WI38 (cell line): ENCODE data around the gene TIGD6.
A peak's percentile ranks its signal among the peaks of the same experiment; 100 is the strongest.

Source experiments
- H3K4me3 ChIP-seq: 2 replicates; pipeline ENCODE4 v1.5.1; 2011; ENCODE audit warnings: low read depth, mild to moderate bottlenecking, control low read depth, low read length
- TF ChIP-seq, protein P1 (sequence below): IDR thresholded peaks from 2 replicates; pipeline ENCODE4 v1.5.1; 2012; ENCODE audit warnings: low read depth, mild to moderate bottlenecking, control low read depth, low read length

Gene TIGD6

GRCh38 chr5:150015415-150015814 lies 15.0 kb upstream of the TIGD6 start:
- H3K4me3 ChIP-seq, result no peak overlapping the region
- TF ChIP-seq, protein P1, sequence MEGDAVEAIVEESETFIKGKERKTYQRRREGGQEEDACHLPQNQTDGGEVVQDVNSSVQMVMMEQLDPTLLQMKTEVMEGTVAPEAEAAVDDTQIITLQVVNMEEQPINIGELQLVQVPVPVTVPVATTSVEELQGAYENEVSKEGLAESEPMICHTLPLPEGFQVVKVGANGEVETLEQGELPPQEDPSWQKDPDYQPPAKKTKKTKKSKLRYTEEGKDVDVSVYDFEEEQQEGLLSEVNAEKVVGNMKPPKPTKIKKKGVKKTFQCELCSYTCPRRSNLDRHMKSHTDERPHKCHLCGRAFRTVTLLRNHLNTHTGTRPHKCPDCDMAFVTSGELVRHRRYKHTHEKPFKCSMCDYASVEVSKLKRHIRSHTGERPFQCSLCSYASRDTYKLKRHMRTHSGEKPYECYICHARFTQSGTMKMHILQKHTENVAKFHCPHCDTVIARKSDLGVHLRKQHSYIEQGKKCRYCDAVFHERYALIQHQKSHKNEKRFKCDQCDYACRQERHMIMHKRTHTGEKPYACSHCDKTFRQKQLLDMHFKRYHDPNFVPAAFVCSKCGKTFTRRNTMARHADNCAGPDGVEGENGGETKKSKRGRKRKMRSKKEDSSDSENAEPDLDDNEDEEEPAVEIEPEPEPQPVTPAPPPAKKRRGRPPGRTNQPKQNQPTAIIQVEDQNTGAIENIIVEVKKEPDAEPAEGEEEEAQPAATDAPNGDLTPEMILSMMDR, result no peak

GRCh38 chr5:150014456-150014855 lies 14.0 kb upstream of the TIGD6 start:
- H3K4me3 ChIP-seq, result no peak overlapping the region
- TF ChIP-seq, protein P1, result no peak

DNA sequence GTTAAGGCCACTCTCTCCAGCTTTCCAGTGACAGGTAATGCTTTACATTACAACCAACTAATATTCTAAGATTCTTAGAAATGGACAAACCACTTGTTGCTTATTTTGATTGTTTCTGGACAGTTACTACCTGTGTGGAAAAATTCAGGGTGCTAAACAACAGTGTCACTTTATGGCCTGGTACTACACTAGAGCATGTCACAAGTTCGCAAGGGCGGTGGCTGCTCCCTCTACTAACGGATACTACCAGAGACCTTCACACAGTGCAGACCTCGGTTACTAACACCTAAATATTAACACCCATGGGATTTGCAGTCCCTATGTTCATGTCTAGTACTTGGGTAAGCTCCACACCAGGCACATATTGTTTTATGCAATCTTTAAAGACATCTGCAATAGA lies 13.5 kb upstream of the TIGD6 start:
- H3K4me3 ChIP-seq, result no peak overlapping the region
- TF ChIP-seq, protein P1, result no peak

DNA sequence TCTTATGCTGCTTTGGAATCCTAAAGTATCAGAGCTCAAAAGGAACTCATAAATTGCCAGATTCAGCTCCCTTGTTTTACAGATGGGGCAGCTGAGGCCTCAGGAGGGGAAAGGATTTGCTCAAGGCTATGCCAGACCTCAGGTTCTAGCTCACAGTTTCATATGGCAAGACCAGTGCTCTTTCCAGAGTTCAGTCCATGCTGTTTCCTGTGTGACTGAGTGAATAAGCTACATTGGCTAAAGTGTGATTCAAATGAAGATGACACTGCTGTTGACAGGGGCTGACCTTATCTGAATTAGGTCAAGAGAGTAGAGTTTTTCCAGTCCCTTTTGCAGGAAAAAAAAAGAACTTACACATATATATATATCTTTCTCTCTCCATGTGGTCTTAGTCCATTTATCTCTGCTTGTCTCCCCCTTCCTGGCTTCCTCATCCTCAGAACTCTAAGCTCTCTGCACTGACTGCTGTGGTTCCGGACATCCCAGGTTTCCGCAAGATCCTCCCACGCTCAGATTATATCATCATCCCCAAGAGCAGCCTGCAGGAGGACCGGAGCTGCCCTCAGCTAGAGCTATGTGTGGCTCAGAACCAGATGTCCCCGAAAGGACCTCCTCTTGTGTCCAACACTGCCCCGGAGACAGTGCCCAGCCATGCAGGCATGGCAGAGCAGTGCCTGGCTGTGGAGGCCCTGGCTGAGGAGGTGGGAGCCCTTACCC lies 9.4 kb upstream of the TIGD6 start:
- TF ChIP-seq, protein P1, result no peak
- no peak overlapping the region for H3K4me3 ChIP-seq

DNA sequence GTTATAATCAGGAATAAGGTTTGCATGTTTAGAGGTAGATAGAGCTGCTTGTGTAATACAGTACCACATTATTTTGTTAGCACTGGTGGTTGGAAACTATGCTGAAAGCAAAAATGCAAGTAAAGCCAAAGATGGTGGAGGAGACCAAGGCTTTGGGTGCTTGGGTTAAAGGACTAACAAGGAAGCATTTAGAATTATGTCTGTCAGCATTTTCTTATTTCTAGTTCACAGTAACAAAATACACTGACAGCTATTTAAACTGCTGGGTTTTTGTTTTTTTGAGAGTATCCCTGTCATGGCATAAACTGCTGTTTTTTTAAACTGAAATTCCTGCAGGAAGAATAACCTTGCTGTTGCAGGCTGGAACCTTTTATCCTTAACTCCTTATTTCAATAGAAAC lies 6.6 kb upstream of the TIGD6 start:
- no peak overlapping the region for H3K4me3 ChIP-seq
- TF ChIP-seq, protein P1, result no peak

DNA sequence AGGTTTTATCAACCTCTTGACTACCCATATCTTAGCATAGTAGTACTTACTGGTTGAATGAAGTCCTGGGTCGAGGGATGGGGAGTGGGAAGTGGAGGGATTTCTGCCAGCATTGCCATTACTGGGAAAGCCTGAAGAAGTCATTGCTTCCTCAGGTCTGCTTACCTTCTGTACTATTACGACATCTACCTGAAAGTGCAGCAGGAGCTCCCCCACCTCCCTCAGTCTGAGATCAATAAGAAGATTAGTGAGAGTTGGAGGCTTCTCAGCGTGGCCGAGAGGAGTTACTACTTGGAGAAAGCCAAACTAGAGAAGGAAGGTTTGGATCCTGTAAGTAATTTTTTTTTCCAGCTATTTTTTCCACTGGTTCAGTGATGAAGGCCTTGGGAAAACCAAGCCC lies 5.9 kb upstream of the TIGD6 start:
- TF ChIP-seq, protein P1, result no peak
- no peak overlapping the region for H3K4me3 ChIP-seq

DNA sequence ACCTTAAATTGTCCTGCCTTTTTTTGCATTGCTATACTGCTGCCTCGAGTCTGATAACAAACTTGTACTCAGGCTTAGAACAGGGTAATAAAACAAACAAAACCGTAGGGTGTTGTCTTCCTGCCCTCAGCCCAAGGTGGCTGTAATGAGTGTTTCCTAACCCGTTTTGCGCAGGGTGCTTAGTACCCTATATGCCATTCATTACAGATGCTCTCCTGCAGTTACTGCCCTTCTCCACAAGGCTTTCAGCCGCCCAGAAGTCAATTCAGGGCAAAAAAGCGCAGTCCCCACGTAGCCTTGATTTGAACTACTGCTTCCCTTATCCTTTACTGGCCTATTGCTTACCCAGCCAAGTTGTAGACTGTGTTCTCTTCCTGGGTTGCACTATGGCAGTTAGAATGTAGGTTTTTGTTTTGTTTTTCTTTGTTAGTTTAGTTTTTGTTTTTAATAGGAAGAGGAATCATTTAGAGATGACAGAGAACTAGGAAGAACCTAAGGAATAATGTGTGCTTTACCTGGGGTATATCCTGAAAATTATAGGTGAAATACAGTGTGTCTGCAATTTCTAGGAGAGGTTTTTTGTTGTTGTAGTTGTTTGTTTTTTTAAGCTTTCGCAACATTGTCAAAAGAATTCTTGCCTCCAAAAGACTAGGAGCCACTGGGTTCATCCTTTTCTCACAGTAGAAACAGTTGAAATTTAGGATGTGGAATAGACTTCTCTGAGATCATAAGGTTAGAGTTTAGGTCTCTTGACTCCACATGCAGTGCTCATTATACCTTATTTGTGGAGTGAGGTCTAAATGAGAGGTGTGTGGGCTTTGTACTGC lies 1.4 kb upstream of the TIGD6 start:
- TF ChIP-seq, protein P1, result peak; percentile 52
- peak overlapping the region; percentile 93 for H3K4me3 ChIP-seq
